Activated T-helper 1 cell treated with anti-CD3 and anti-CD28 coated beads, Interleukin-2, amount 50 U/mL, for 16 hours (primary cell): ENCODE measurements around the gene AMZ1.

Experiments
- DNase-seq, 2 donors: peaks; one replicate each; pipeline ENCODE4 v3.0.0-alpha.2; 2020; ENCODE audit warnings: low read depth in 1 of 2, low spot score in 1 of 2

Gene AMZ1

GRCh38 chr7:2764621-2765020, 76.6 kb downstream of the AMZ1 start:
- no peak for DNase-seq
